Breast epithelium (tissue), 3 donors: ENCODE results near the gene KIF6.

Experiments
- CTCF ChIP-seq, 3 donors: fragments of 450-650 bp; IDR thresholded peaks; one replicate each; pipeline ENCODE4 v1.5.1; 2016 to 2017; ENCODE audit warnings: antibody characterized with exemption in 3 of 3, mild to moderate bottlenecking in 3 of 3, moderate library complexity in 3 of 3
- POLR2A ChIP-seq: fragments of 450-650 bp; IDR thresholded peaks from one replicate; pipeline ENCODE4 v1.6.1; 2016; ENCODE audit warnings: antibody characterized with exemption, mild to moderate bottlenecking, moderate library complexity

GRCh38 chr6:39307462-39307861, 417.7 kb downstream of the KIF6 start:
- TF ChIP-seq POLR2A (no peak), CTCF (IDR thresholded peaks at IDR 0.05) (no peak)
